HEK293T (cell line): ENCODE measurements around the gene ZIC4.

ENCODE experiments used
- ARNT ChIP-seq: fragments of 450-650 bp; IDR thresholded peaks from 2 replicates; pipeline ENCODE4 v1.6.1; 2017; ENCODE audit warnings: mild to moderate bottlenecking
- SUZ12 ChIP-seq: fragments of 450-650 bp; IDR thresholded peaks from 2 replicates; pipeline ENCODE4 v1.6.1; 2016; ENCODE audit warnings: mild to moderate bottlenecking

GRCh38 chr3:147365196-147366115, 40.9 kb downstream of the ZIC4 start:
- no peak for TF ChIP-seq SUZ12
- TF ChIP-seq ARNT: no peak
